CD14-positive monocyte (primary cell): ENCODE measurements around the gene CTF1. TPM values are rescaled to one million over a fixed set of nuclear protein-coding genes. Genes with fewer than 3 reads are reported as not detected.

Experiments used
- DNase-seq, 3 donors: peaks; one replicate each; pipeline ENCODE4 v3.0.0-alpha.2; 2011 to 2022
- H2AFZ ChIP-seq: 2 replicates; pipeline ENCODE4 v1.6.0; 2012; ENCODE audit warnings: mild to moderate bottlenecking, low read depth, low read length, inconsistent platforms; ENCODE audit not compliant: insufficient read depth, poor library complexity, severe bottlenecking
- H3K27ac ChIP-seq, 2 donors: 1 replicate in 1 of 2; 2 replicates in 1 of 2; pipeline ENCODE4 v1.5.1; 2012 to 2013; ENCODE audit warnings: low read length in 2 of 2, control low read depth in 1 of 2, inconsistent platforms in 1 of 2, low read depth in 1 of 2, mild to moderate bottlenecking in 1 of 2
- H3K27me3 ChIP-seq, 2 donors: one replicate each; pipeline versions ENCODE4 v1.6.0 to v1.6.1; 2011 to 2013; ENCODE audit warnings: low read length in 2 of 2; ENCODE audit not compliant: control insufficient read depth in 2 of 2, insufficient read depth in 2 of 2
- H3K36me3 ChIP-seq, 2 donors: replicated peaks in 1 of 2; 1 replicate in 1 of 2; 2 replicates in 1 of 2; pipeline versions ENCODE4 v1.5.1 to v1.6.1; 2012 to 2013; ENCODE audit warnings: low read length in 2 of 2, control low read depth in 1 of 2, inconsistent platforms in 1 of 2, mild to moderate bottlenecking in 1 of 2; ENCODE audit not compliant: insufficient read depth in 2 of 2, control insufficient read depth in 1 of 2
- H3K4me1 ChIP-seq, 2 donors: 1 replicate in 1 of 2; 2 replicates in 1 of 2; pipeline versions ENCODE4 v1.5.1 to v1.6.1; 2012 to 2013; ENCODE audit warnings: low read length in 2 of 2, control low read depth in 1 of 2, inconsistent platforms in 1 of 2, mild to moderate bottlenecking in 1 of 2, moderate library complexity in 1 of 2; ENCODE audit not compliant: insufficient read depth in 2 of 2, control insufficient read depth in 1 of 2
- H3K4me2 ChIP-seq: replicated peaks from 2 replicates; pipeline ENCODE3; 2012; ENCODE audit warnings: low read length, moderate library complexity, mild to moderate bottlenecking; ENCODE audit not compliant: poor library complexity, severe bottlenecking; ENCODE audit errors: extremely low read depth
- H3K4me3 ChIP-seq, 3 experiments: fragments of 200-600 bp in 1 of 3; sonication (generic) in 1 of 3; replicated peaks in 1 of 3; 1 replicate in 2 of 3; 2 replicates in 1 of 3; pipeline ENCODE4 v1.5.1; 2011 to 2013; ENCODE audit warnings: low read length in 3 of 3, mild to moderate bottlenecking in 3 of 3, control low read depth in 2 of 3, low read depth in 2 of 3, inconsistent platforms in 1 of 3, moderate library complexity in 1 of 3
- H3K79me2 ChIP-seq: 2 replicates; pipeline ENCODE4 v1.6.0; 2012; ENCODE audit warnings: mild to moderate bottlenecking, control low read depth, inconsistent platforms, low read length, moderate library complexity; ENCODE audit not compliant: insufficient read depth
- H3K9ac ChIP-seq: 2 replicates; pipeline ENCODE4 v1.6.0; 2017; ENCODE audit warnings: low read length, mild to moderate bottlenecking; ENCODE audit not compliant: insufficient read depth, poor library complexity, severe bottlenecking
- H3K9me3 ChIP-seq, 2 donors: replicated peaks in 1 of 2; 1 replicate in 1 of 2; 2 replicates in 1 of 2; pipeline versions ENCODE4 v1.5.1 to v1.6.1; 2012 to 2013; ENCODE audit warnings: low read length in 2 of 2, control low read depth in 1 of 2; ENCODE audit not compliant: control insufficient read depth in 1 of 2, insufficient read depth in 1 of 2
- H4K20me1 ChIP-seq: 2 replicates; pipeline ENCODE4 v1.6.0; 2012; ENCODE audit warnings: mild to moderate bottlenecking, low read length, control low read depth, moderate library complexity; ENCODE audit not compliant: insufficient read depth
- H3K27ac Mint-ChIP-seq, 7 donors: one replicate each; pipeline ENCODE4 v1.8.0; 2020; ENCODE audit warnings: mild to moderate bottlenecking in 7 of 7, mixed read lengths in 7 of 7, moderate library complexity in 6 of 7, inconsistent platforms in 2 of 7
- H3K27me3 Mint-ChIP-seq, 3 donors: one replicate each; pipeline ENCODE4 v1.8.0; 2021 to 2022; ENCODE audit warnings: low read depth in 3 of 3, mild to moderate bottlenecking in 3 of 3, mixed read lengths in 3 of 3, moderate library complexity in 3 of 3, inconsistent platforms in 1 of 3
- H3K36me3 Mint-ChIP-seq, 2 donors: one replicate each; pipeline ENCODE4 v1.8.0; 2020; ENCODE audit warnings: mixed read lengths in 2 of 2, inconsistent platforms in 1 of 2, mild to moderate bottlenecking in 1 of 2
- H3K4me1 Mint-ChIP-seq: one replicate; pipeline ENCODE4 v1.8.0; 2020; ENCODE audit warnings: mild to moderate bottlenecking, mixed read lengths
- H3K4me3 Mint-ChIP-seq, 2 donors: one replicate each; pipeline ENCODE4 v1.8.0; 2020; ENCODE audit warnings: mild to moderate bottlenecking in 2 of 2, mixed read lengths in 2 of 2, moderate library complexity in 1 of 2
- H3K9me3 Mint-ChIP-seq, 7 donors: one replicate each; pipeline ENCODE4 v1.8.0; 2020 to 2022; ENCODE audit warnings: mixed read lengths in 7 of 7, mild to moderate bottlenecking in 6 of 7, moderate library complexity in 6 of 7, inconsistent platforms in 2 of 7
- WGBS: methylation state at CpG from one replicate; pipeline ENCODE4 v1.1.5; 2013; ENCODE audit warnings: missing lambda C conversion rate; ENCODE audit not compliant: insufficient coverage; 5-methylcytosine and 5-hydroxymethylcytosine counted together
- intact Hi-C, 2 donors: fragments of 100-400 bp; cut with micrococcal nuclease; formaldehyde crosslinking; loops; one replicate each; pipeline versions ENCODE4 v1.15.0 to v1.15.1; 2023
- polyA plus RNA-seq, 3 donors: library from polyadenylated mRNA; depleted of rRNA in 1 of 3; unstranded in 2 of 3; stranded (reverse) in 1 of 3; fragments of 300-500 nt in 2 of 3; fragments of >200 nt in 1 of 3; fragmentation: Illumina TruSeq in 2 of 3; gene quantifications; 1 replicate in 2 of 3; 2 replicates in 1 of 3; pipeline ENCODE4 v1.2.3, GENCODE V29; 2012 to 2021
- TF ChIP-seq, protein P1 (sequence below): fragments of 200-600 bp; IDR thresholded peaks from one replicate; pipeline ENCODE4 v1.8.0; 2022; ENCODE audit warnings: antibody characterized with exemption, mild to moderate bottlenecking

CTF1 gene
- polyA plus RNA-seq, 3 donors, result 0.93 TPM; not detected in 2

DNA sequence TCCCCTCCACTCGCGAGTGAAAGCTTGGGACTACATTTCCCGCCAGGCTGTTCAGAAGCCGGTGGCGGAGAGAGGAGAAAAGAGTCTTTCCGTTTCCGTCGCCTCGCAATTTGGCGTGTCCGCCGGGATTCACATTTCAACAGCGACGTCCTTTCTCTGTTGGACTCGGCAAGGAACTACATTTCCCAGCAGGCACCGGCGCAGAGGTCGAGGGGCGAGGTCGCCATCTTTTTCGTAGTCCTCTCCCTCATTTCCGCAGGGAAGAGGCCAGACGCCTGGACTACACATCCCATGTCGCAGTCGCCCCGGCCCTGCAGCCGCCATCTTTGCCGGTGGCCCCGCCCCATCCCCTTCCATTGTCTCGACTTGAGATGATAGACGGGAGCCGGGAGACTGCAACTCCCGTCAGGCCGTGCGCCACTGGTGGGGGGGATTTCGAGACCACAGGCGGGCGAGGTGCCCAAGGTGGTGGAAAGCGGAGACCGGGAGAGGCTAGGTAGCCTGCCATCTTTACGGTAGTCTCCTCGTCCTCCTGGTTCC, 26.1 kb downstream of the CTF1 start:
- peak; percentile 99 for DNase-seq
- Histone ChIP-seq H3K27ac (peak overlapping the region; percentile 93 to 94), H4K20me1 (no peaks in the 10 kb centered on the region), H3K4me3 (peak overlapping the region; percentile 60 to 85 (median 74)), H2AFZ (peak overlapping the region; percentile 83), H3K4me2 (peak overlapping the region; percentile 80), H3K4me1 (peaks cover 12 to 25% of the 10 kb centered on the region in 2 donors), H3K9me3 (peaks cover 0 to 5% of the 10 kb centered on the region in 2 donors), H3K9ac (peak overlapping the region; percentile 77), H3K79me2 (no peaks in the 10 kb centered on the region), H3K36me3 (peaks cover 8 to 15% of the 10 kb centered on the region in 2 donors), H3K27me3 (no peaks in the 10 kb centered on the region)
- intact Hi-C loops, result loop anchor here (2.0 to 10.0 kb wide), 5 partner anchors 26 to 268 kb away; partner anchors contain the start of genes CTF1 (in 2 of the 2), CFAP119 (in 1 of the 2), FBRS (in 1 of the 2) and PRR14 (in 1 of the 2)
- Mint-ChIP-seq H3K27ac (peak overlapping the region; percentile 100), H3K36me3 (peaks cover 12 to 15% of the 10 kb centered on the region in 2 donors), H3K4me1 (peaks cover 29% of the 10 kb centered on the region), H3K27me3 (no peaks in the 10 kb centered on the region), H3K4me3 (peak overlapping the region; percentile 94 to 100), H3K9me3 (peaks cover 4 to 9% (median 6%) of the 10 kb centered on the region in 7 donors)
- TF ChIP-seq, protein P1, sequence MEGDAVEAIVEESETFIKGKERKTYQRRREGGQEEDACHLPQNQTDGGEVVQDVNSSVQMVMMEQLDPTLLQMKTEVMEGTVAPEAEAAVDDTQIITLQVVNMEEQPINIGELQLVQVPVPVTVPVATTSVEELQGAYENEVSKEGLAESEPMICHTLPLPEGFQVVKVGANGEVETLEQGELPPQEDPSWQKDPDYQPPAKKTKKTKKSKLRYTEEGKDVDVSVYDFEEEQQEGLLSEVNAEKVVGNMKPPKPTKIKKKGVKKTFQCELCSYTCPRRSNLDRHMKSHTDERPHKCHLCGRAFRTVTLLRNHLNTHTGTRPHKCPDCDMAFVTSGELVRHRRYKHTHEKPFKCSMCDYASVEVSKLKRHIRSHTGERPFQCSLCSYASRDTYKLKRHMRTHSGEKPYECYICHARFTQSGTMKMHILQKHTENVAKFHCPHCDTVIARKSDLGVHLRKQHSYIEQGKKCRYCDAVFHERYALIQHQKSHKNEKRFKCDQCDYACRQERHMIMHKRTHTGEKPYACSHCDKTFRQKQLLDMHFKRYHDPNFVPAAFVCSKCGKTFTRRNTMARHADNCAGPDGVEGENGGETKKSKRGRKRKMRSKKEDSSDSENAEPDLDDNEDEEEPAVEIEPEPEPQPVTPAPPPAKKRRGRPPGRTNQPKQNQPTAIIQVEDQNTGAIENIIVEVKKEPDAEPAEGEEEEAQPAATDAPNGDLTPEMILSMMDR, result no peak
- under 1% methylated on average over 27 of the region's 42 CpGs for WGBS

DNA sequence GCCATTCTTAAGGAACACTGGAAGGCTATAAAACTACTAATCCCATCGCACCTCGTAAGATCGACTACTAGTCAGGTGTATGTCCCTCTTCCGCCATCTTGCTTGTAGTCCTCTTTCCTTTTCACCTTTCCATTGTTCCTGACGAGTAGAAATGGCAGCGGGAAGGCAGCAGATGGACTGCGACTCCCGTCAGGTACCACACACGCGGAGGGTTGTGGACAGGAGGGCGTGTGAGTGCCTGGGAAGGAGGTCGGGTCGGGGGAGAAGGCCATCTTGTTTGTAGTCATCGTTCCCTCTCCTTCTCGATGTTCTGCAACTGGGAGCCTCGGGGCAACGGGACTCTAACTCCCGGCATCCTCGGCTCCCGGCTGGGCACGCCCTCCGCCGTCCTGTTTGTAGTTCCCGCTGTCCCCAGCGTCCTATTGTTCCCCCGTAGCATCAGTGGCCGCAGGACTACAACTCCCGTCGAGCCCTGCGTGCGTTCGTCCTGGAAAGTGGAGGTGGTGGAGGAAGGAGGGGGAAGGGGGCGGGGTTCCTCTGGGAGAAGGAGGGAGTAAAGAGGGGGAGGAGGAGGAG, 26.6 kb downstream of the CTF1 start:
- Histone ChIP-seq H3K4me3 (peak overlapping the region; percentile 60 to 85 (median 74)), H3K79me2 (no peaks in the 10 kb centered on the region), H3K36me3 (peaks cover 8 to 15% of the 10 kb centered on the region in 2 donors), H3K9ac (peak overlapping the region; percentile 77), H2AFZ (peak overlapping the region; percentile 77), H3K27ac (peak overlapping the region; percentile 93 to 94), H3K9me3 (peaks cover 0 to 5% of the 10 kb centered on the region in 2 donors), H3K4me1 (peaks cover 12 to 25% of the 10 kb centered on the region in 2 donors), H4K20me1 (no peaks in the 10 kb centered on the region), H3K27me3 (no peaks in the 10 kb centered on the region), H3K4me2 (peak overlapping the region; percentile 80)
- intact Hi-C loops, result loop anchor here (2.0 to 10.0 kb wide), 5 partner anchors 26 to 268 kb away; partner anchors contain the start of genes CTF1 (in 2 of the 2), CFAP119 (in 1 of the 2), FBRS (in 1 of the 2) and PRR14 (in 1 of the 2)
- 0% methylated on average over 22 of the region's 33 CpGs for WGBS
- TF ChIP-seq, protein P1, result no peak
- Mint-ChIP-seq H3K36me3 (peaks cover 12 to 18% of the 10 kb centered on the region in 2 donors), H3K9me3 (peaks cover 4 to 9% (median 6%) of the 10 kb centered on the region in 7 donors), H3K27ac (peak overlapping the region; percentile 100), H3K4me1 (peaks cover 29% of the 10 kb centered on the region), H3K4me3 (peak overlapping the region; percentile 94 to 100), H3K27me3 (no peaks in the 10 kb centered on the region)
- peak; percentile 97 to 99 (median 98) for DNase-seq
